Measurements from ENCODE around the gene VBP1. TPM values are rescaled to one million over a fixed set of nuclear protein-coding genes. Genes with fewer than 3 reads are reported as not detected.

The VBP1 gene
- total RNA-seq, 1 donor from 2014 or later = 50.8 TPM

- peak overlapping the region; percentile 7 for H3K27ac Mint-ChIP-seq
- TF ChIP-seq CTCF (IDR thresholded peaks at IDR 0.05; ENCODE audit: unreplicated experiment) = no peak
Measured at GRCh38 chrX:155246748-155247147, 30.5 kb downstream of the VBP1 start.

GRCh38 chrX:155247497-155247896 is 31.2 kb downstream of the VBP1 start:
- H3K27me3 Mint-ChIP-seq = no peaks in the 10 kb centered on the region
- no peaks in the 10 kb centered on the region for H3K4me1 Mint-ChIP-seq (ENCODE audit: low read depth)
- H3K36me3 Mint-ChIP-seq (ENCODE audit: insufficient read depth) = peaks cover 4% of the 10 kb centered on the region
- peaks cover 23% of the 10 kb centered on the region for H3K9me3 Mint-ChIP-seq (ENCODE audit: low read depth)
- H3K4me3 Mint-ChIP-seq (ENCODE audit: low read depth) = no peak overlapping the region
- DNase-seq (ENCODE audit: low spot score, unreplicated experiment) = no peak
- no peak overlapping the region for H3K27ac Mint-ChIP-seq
- no peak for TF ChIP-seq CTCF (IDR thresholded peaks at IDR 0.05; ENCODE audit: unreplicated experiment)

More at GRCh38 chrX:155246748-155247147, 30.5 kb downstream of the VBP1 start:
- peaks cover 4% of the 10 kb centered on the region for H3K36me3 Mint-ChIP-seq (ENCODE audit: insufficient read depth)
- no peak overlapping the region for H3K4me3 Mint-ChIP-seq (ENCODE audit: low read depth)
- no peaks in the 10 kb centered on the region for H3K27me3 Mint-ChIP-seq
- peaks cover 23% of the 10 kb centered on the region for H3K9me3 Mint-ChIP-seq (ENCODE audit: low read depth)
- no peak for DNase-seq (ENCODE audit: low spot score, unreplicated experiment)
- no peaks in the 10 kb centered on the region for H3K4me1 Mint-ChIP-seq (ENCODE audit: low read depth)

- H3K36me3 Mint-ChIP-seq (ENCODE audit: insufficient read depth) = no peaks in the 10 kb centered on the region
- H3K27ac Mint-ChIP-seq = no peak overlapping the region
- no peak overlapping the region for H3K4me3 Mint-ChIP-seq (ENCODE audit: low read depth)
- no peak for DNase-seq (ENCODE audit: low spot score, unreplicated experiment)
- no peaks in the 10 kb centered on the region for H3K4me1 Mint-ChIP-seq (ENCODE audit: low read depth)
- TF ChIP-seq CTCF (IDR thresholded peaks at IDR 0.05; ENCODE audit: unreplicated experiment) = no peak
- H3K27me3 Mint-ChIP-seq = no peaks in the 10 kb centered on the region
- H3K9me3 Mint-ChIP-seq (ENCODE audit: low read depth) = peaks cover 17% of the 10 kb centered on the region
Measured at GRCh38 chrX:155251391-155251790, 35.1 kb downstream of the VBP1 start.

GRCh38 chrX:155259752-155260151 is 43.5 kb downstream of the VBP1 start:
- Mint-ChIP-seq H3K27me3 (no peaks in the 10 kb centered on the region), H3K36me3 (ENCODE audit: insufficient read depth) (peaks cover 2% of the 10 kb centered on the region), H3K9me3 (ENCODE audit: low read depth) (peaks cover 5% of the 10 kb centered on the region), H3K4me3 (ENCODE audit: low read depth) (no peak overlapping the region), H3K4me1 (ENCODE audit: low read depth) (peaks cover 7% of the 10 kb centered on the region), H3K27ac (no peak overlapping the region)
- no peak for DNase-seq (ENCODE audit: low spot score, unreplicated experiment)
- TF ChIP-seq CTCF (IDR thresholded peaks at IDR 0.05; ENCODE audit: unreplicated experiment) = no peak

- H3K4me3 Mint-ChIP-seq (ENCODE audit: low read depth) = peak overlapping the region; percentile 86
- H3K36me3 Mint-ChIP-seq (ENCODE audit: insufficient read depth) = peaks cover 2% of the 10 kb centered on the region
- H3K9me3 Mint-ChIP-seq (ENCODE audit: low read depth) = peaks cover 9% of the 10 kb centered on the region
- no peak for DNase-seq (ENCODE audit: low spot score, unreplicated experiment)
- H3K4me1 Mint-ChIP-seq (ENCODE audit: low read depth) = peaks cover 7% of the 10 kb centered on the region
- H3K27me3 Mint-ChIP-seq = no peaks in the 10 kb centered on the region
- TF ChIP-seq CTCF (IDR thresholded peaks at IDR 0.05; ENCODE audit: unreplicated experiment) = no peak
- H3K27ac Mint-ChIP-seq = no peak overlapping the region
Measured at GRCh38 chrX:155262970-155263754, 46.9 kb downstream of the VBP1 start.

Measured in progenitor cell of endocrine pancreas (in vitro differentiated cells).